H9 (cell line): Measurements from ENCODE around the gene LINGO3. TPM values are rescaled to one million over a fixed set of nuclear protein-coding genes. Genes with fewer than 3 reads are reported as not detected.

Experiments
- DNase-seq: peaks from one replicate; pipeline ENCODE4 v3.0.0-alpha.2; 2017
- H2AFZ ChIP-seq: one replicate; pipeline ENCODE4 v1.6.1; 2013; ENCODE audit warnings: mild to moderate bottlenecking, low read length, control low read depth, moderate library complexity
- H2AK5ac ChIP-seq: 2 replicates; pipeline ENCODE4 v1.6.1; 2013; ENCODE audit warnings: low read length, control low read depth, mixed read lengths; ENCODE audit not compliant: insufficient read length
- H2BK120ac ChIP-seq: one replicate; pipeline ENCODE4 v1.6.1; 2013; ENCODE audit warnings: low read depth, mild to moderate bottlenecking, low read length, control low read depth, inconsistent platforms; ENCODE audit not compliant: poor library complexity, severe bottlenecking
- H2BK12ac ChIP-seq: 2 replicates; pipeline ENCODE4 v1.6.1; 2013; ENCODE audit warnings: low read length, control low read depth, mixed read lengths, low read depth; ENCODE audit not compliant: insufficient read length
- H2BK15ac ChIP-seq: 2 replicates; pipeline ENCODE4 v1.6.1; 2013; ENCODE audit warnings: low read depth, low read length, control low read depth
- H2BK20ac ChIP-seq: one replicate; pipeline ENCODE4 v1.6.1; 2013; ENCODE audit warnings: low read depth, mild to moderate bottlenecking, low read length, control low read depth, inconsistent platforms; ENCODE audit not compliant: poor library complexity, severe bottlenecking
- H2BK5ac ChIP-seq: 2 replicates; pipeline ENCODE4 v1.6.1; 2013; ENCODE audit warnings: low read length, control low read depth, mixed read lengths; ENCODE audit not compliant: insufficient read length
- H3K14ac ChIP-seq: 2 replicates; pipeline ENCODE4 v1.6.1; 2013; ENCODE audit warnings: low read length, control low read depth; ENCODE audit not compliant: insufficient read depth
- H3K18ac ChIP-seq: 2 replicates; pipeline ENCODE4 v1.6.1; 2013; ENCODE audit warnings: low read depth, mild to moderate bottlenecking, mixed read lengths, low read length, control low read depth; ENCODE audit not compliant: insufficient read length
- H3K23ac ChIP-seq: 2 replicates; pipeline ENCODE4 v1.6.1; 2013; ENCODE audit warnings: low read length, control low read depth, mixed read lengths, low read depth; ENCODE audit not compliant: insufficient read length
- H3K23me2 ChIP-seq: 2 replicates; pipeline ENCODE4 v1.6.1; 2013; ENCODE audit warnings: low read depth, mild to moderate bottlenecking, mixed read lengths, low read length, control low read depth; ENCODE audit not compliant: insufficient read length, poor library complexity, severe bottlenecking
- H3K27ac ChIP-seq: 2 replicates; pipeline ENCODE4 v1.5.1; 2013; ENCODE audit warnings: low read length, control low read depth, mixed read lengths, low read depth; ENCODE audit not compliant: insufficient read length
- H3K27me3 ChIP-seq: 2 replicates; pipeline ENCODE4 v1.6.1; 2013; ENCODE audit warnings: low read length, control low read depth, inconsistent platforms; ENCODE audit not compliant: insufficient read depth
- H3K4ac ChIP-seq: 2 replicates; pipeline ENCODE4 v1.6.1; 2013; ENCODE audit warnings: low read depth, mild to moderate bottlenecking, control low read depth, inconsistent platforms, low read length, moderate library complexity
- H3K4me1 ChIP-seq: 2 replicates; pipeline ENCODE4 v1.6.1; 2013; ENCODE audit warnings: low read length, control low read depth, inconsistent platforms; ENCODE audit not compliant: insufficient read depth
- H3K4me2 ChIP-seq: 2 replicates; pipeline ENCODE4 v1.6.1; 2013; ENCODE audit warnings: low read length, control low read depth, mixed read lengths; ENCODE audit not compliant: insufficient read length, insufficient read depth
- H3K56ac ChIP-seq: 2 replicates; pipeline ENCODE4 v1.6.1; 2013; ENCODE audit warnings: low read depth, mild to moderate bottlenecking, mixed read lengths, low read length, control low read depth; ENCODE audit not compliant: insufficient read length
- H3K79me1 ChIP-seq: 2 replicates; pipeline ENCODE4 v1.6.1; 2013; ENCODE audit warnings: low read depth, mild to moderate bottlenecking, moderate library complexity, low read length, control low read depth, inconsistent platforms; ENCODE audit not compliant: insufficient read depth, poor library complexity, severe bottlenecking
- H3K79me2 ChIP-seq: 2 replicates; pipeline ENCODE4 v1.6.1; 2013; ENCODE audit warnings: low read length, control low read depth, inconsistent platforms; ENCODE audit not compliant: insufficient read depth
- H3K9ac ChIP-seq: 2 replicates; pipeline ENCODE4 v1.6.1; 2013; ENCODE audit warnings: low read length, control low read depth, mixed read lengths; ENCODE audit not compliant: insufficient read length; ENCODE audit errors: extremely low read depth
- H3K9me3 ChIP-seq: one replicate; pipeline ENCODE4 v1.6.1; 2013; ENCODE audit warnings: low read depth, low read length, inconsistent platforms; ENCODE audit not compliant: control insufficient read depth
- H3T11ph ChIP-seq: one replicate; pipeline ENCODE4 v1.6.1; 2013; ENCODE audit warnings: mild to moderate bottlenecking, low read length, control low read depth, inconsistent platforms
- H4K20me1 ChIP-seq: one replicate; pipeline ENCODE4 v1.6.1; 2013; ENCODE audit not compliant: control insufficient read depth, insufficient read length, insufficient read depth
- H4K5ac ChIP-seq: 2 replicates; pipeline ENCODE4 v1.6.1; 2013; ENCODE audit warnings: low read depth, mild to moderate bottlenecking, mixed read lengths, low read length, control low read depth; ENCODE audit not compliant: insufficient read length
- H4K8ac ChIP-seq: replicated peaks from 2 replicates; pipeline ENCODE4 v1.6.1; 2013; ENCODE audit warnings: low read length, control low read depth, mixed read lengths, low read depth; ENCODE audit not compliant: insufficient read length
- H4K91ac ChIP-seq: 2 replicates; pipeline ENCODE4 v1.6.1; 2013; ENCODE audit warnings: low read depth, mild to moderate bottlenecking, moderate library complexity, mixed read lengths, low read length, control low read depth; ENCODE audit not compliant: insufficient read length
- H3K27ac Mint-ChIP-seq, 3 experiments: 2 replicates in 2 of 3; 3 replicates in 1 of 3; pipeline ENCODE4 v1.8.0; 2020 to 2021; ENCODE audit warnings: mixed read lengths in 3 of 3, mild to moderate bottlenecking in 1 of 3, moderate library complexity in 1 of 3
- H3K27me3 Mint-ChIP-seq: 2 replicates; pipeline ENCODE4 v1.8.0; 2021; ENCODE audit warnings: low read depth, mild to moderate bottlenecking, moderate library complexity, mixed read lengths
- H3K36me3 Mint-ChIP-seq, 3 experiments: 2 replicates in 2 of 3; 3 replicates in 1 of 3; pipeline ENCODE4 v1.8.0; 2020 to 2021; ENCODE audit warnings: low read depth in 3 of 3, mixed read lengths in 3 of 3; ENCODE audit not compliant: insufficient read depth in 1 of 3
- H3K4me1 Mint-ChIP-seq, 2 experiments: 2 replicates each; pipeline ENCODE4 v1.8.0; 2020; ENCODE audit warnings: mixed read lengths in 2 of 2
- H3K4me3 Mint-ChIP-seq, 2 experiments: 2 replicates in 1 of 2; 3 replicates in 1 of 2; pipeline ENCODE4 v1.8.0; 2020 to 2021; ENCODE audit warnings: mild to moderate bottlenecking in 2 of 2, mixed read lengths in 2 of 2, moderate library complexity in 1 of 2
- H3K9me3 Mint-ChIP-seq, 2 experiments: 2 replicates in 1 of 2; 3 replicates in 1 of 2; pipeline ENCODE4 v1.8.0; 2020; ENCODE audit warnings: mild to moderate bottlenecking in 2 of 2, mixed read lengths in 2 of 2, moderate library complexity in 1 of 2
- CTCF ChIP-seq: fragments of 200-600 bp; sonication (generic); conservative IDR thresholded peaks from 3 replicates; pipeline ENCODE4 v1.8.0; 2021; ENCODE audit warnings: antibody characterized with exemption, mild to moderate bottlenecking
- WGBS: extraction: QIAGEN DNeasy Blood & Tissue Kit; methylation state at CpG from one replicate; pipeline ENCODE4 v1.1.7; 2013; ENCODE audit warnings: missing lambda C conversion rate, low lambda C conversion rate, mixed read lengths; ENCODE audit not compliant: insufficient read length; ENCODE audit errors: extremely low coverage; 5-methylcytosine and 5-hydroxymethylcytosine counted together
- total RNA-seq: library from RNA; stranded (reverse); gene quantifications from 2 replicates; pipeline ENCODE4 v1.2.1, GENCODE V29; 2021

The LINGO3 gene
- total RNA-seq, 1 experiment from 2014 or later, result 0.28 TPM

DNA sequence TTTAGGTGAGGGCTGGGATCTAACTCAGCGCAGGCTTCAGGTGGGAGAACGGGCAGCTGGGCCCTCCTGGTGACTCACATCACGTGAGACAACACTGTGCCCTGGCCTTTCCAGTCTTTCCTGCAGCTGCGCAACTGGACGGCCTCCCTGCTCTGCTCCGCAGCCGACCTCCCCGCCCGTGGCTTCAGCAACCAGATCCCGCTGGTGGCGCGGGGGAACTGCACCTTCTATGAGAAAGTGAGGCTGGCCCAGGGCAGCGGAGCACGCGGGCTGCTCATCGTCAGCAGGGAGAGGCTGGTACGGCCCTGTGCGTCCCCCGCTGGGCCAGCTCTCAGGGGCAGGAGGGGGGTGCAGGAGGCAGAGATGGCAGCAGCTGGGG, 29.4 kb upstream of the LINGO3 start:
- H4K5ac ChIP-seq, result no peak overlapping the region

More for the DNA sequence above, 29.4 kb upstream of the LINGO3 start:
- H2AFZ ChIP-seq, result no peak overlapping the region
- H3K9ac ChIP-seq, result no peak overlapping the region
- H3K23me2 ChIP-seq, result no peaks in the 10 kb centered on the region
- H2BK15ac ChIP-seq, result no peak overlapping the region
- H3K23ac ChIP-seq, result no peak overlapping the region
- Mint-ChIP-seq H3K4me1 (peaks cover 0 to 15% of the 10 kb centered on the region in 2 experiments; a peak in 2 of 4 replicates), H3K4me3 (no peak overlapping the region), H3K27ac (peak overlapping the region in 1 of 3 experiments; percentile 48; a peak in 2 of 7 replicates), H3K9me3 (peaks cover 3 to 6% of the 10 kb centered on the region in 2 experiments; a peak in 4 of 5 replicates), H3K36me3 (peaks cover 5 to 26% (median 13%) of the 10 kb centered on the region in 3 experiments; a peak in 6 of 7 replicates), H3K27me3 (no peaks in the 10 kb centered on the region)
- peaks cover 3% of the 10 kb centered on the region; the same call in 1 of the 2 replicates for H3K79me2 ChIP-seq
- H2BK120ac ChIP-seq, result no peak overlapping the region
- no CpG with 5 or more reads among the region's 19 CpGs for WGBS
- H3K14ac ChIP-seq, result no peak overlapping the region
- DNase-seq, result peak; percentile 79
- H3K79me1 ChIP-seq, result peaks cover 2% of the 10 kb centered on the region
- H4K8ac ChIP-seq, result no peak overlapping the region
- no peak overlapping the region for H2BK12ac ChIP-seq
- H2BK5ac ChIP-seq, result no peak overlapping the region
- H3K56ac ChIP-seq, result no peak overlapping the region
- no peak overlapping the region for H3K18ac ChIP-seq
- no peaks in the 10 kb centered on the region for H3K4me1 ChIP-seq
- H3K27me3 ChIP-seq, result no peaks in the 10 kb centered on the region
- no peak overlapping the region for H3K27ac ChIP-seq
- H3K9me3 ChIP-seq, result no peaks in the 10 kb centered on the region
- no peak overlapping the region for H3K4me2 ChIP-seq
- H2AK5ac ChIP-seq, result no peak overlapping the region
- H2BK20ac ChIP-seq, result no peak overlapping the region
- H3K4ac ChIP-seq, result no peak overlapping the region
- H3T11ph ChIP-seq, result no peak overlapping the region
- TF ChIP-seq CTCF, result peak; percentile 54
- no peak overlapping the region for H4K91ac ChIP-seq
- H4K20me1 ChIP-seq, result no peaks in the 10 kb centered on the region
